HG03095 (cell line): ENCODE data around the gene FSD1.
"Not testable (repeated sequence)": the region's sequence is repeated elsewhere in the genome, so short reads cannot be mapped to it uniquely, and the experiment has no call there.

Experiments used
- ATAC-seq: cut with Tn5 transposase; IDR thresholded peaks from one replicate; pipeline ENCODE4 v1.9.1; 2021; ENCODE audit warnings: moderate library complexity; ENCODE audit not compliant: unreplicated experiment

FSD1 gene

GRCh38 chr19:4313847-4314490 lies 9.6 kb downstream of the FSD1 start:
- no peak for ATAC-seq

- ATAC-seq: no peak
These were observed 12.6 kb downstream of the FSD1 start for GRCh38 chr19:4316956-4317355.

- ATAC-seq: no peak
These were observed 14.1 kb downstream of the FSD1 start for GRCh38 chr19:4318460-4318859.

- no peak for ATAC-seq
These were observed 14.8 kb downstream of the FSD1 start for GRCh38 chr19:4319067-4319718.

- no peak for ATAC-seq
These were observed 16.0 kb downstream of the FSD1 start for GRCh38 chr19:4320419-4320818.

GRCh38 chr19:4322942-4323665 lies 18.7 kb downstream of the FSD1 start:
- ATAC-seq: no peak

GRCh38 chr19:4323692-4324091 lies 19.3 kb downstream of the FSD1 start:
- ATAC-seq: no peak

GRCh38 chr19:4324228-4324627 lies 19.8 kb downstream of the FSD1 start:
- ATAC-seq: no peak

- no peak for ATAC-seq
These were observed 21.9 kb downstream of the FSD1 start for GRCh38 chr19:4326215-4326836.

- no peak for ATAC-seq
These were observed 22.4 kb downstream of the FSD1 start for GRCh38 chr19:4326837-4327251.

GRCh38 chr19:4327252-4327876 lies 23.0 kb downstream of the FSD1 start:
- ATAC-seq: no peak

- no peak for ATAC-seq
These were observed 23.5 kb downstream of the FSD1 start for GRCh38 chr19:4327877-4328242.

- ATAC-seq: peak; percentile 67
These were observed 24.0 kb downstream of the FSD1 start for GRCh38 chr19:4328243-4328990.

- not testable (repeated sequence) for ATAC-seq
These were observed 24.7 kb downstream of the FSD1 start for GRCh38 chr19:4328991-4329681.

GRCh38 chr19:4329858-4330257 lies 25.5 kb downstream of the FSD1 start:
- no peak for ATAC-seq

GRCh38 chr19:4334929-4335570 lies 30.7 kb downstream of the FSD1 start:
- ATAC-seq: no peak

GRCh38 chr19:4337906-4338440 lies 33.6 kb downstream of the FSD1 start:
- ATAC-seq: no peak

GRCh38 chr19:4338441-4339355 lies 34.3 kb downstream of the FSD1 start, which contains the start of gene STAP2:
STAP2 (minus strand) TSS chr19:4338827; CDS start chr19:4338753, 74 bp downstream.
- no peak for ATAC-seq
